G401.6 (cell line): ENCODE results near the gene CD164L2.
A peak's percentile ranks its signal among the peaks of the same experiment; 100 is the strongest.

Source experiments
- FAIRE-seq: peaks from 2 replicates; lab custom pipeline; 2012; peaks lifted over from hg19 to GRCh38; lab: Jason Lieb, UNC

Gene CD164L2

DNA sequence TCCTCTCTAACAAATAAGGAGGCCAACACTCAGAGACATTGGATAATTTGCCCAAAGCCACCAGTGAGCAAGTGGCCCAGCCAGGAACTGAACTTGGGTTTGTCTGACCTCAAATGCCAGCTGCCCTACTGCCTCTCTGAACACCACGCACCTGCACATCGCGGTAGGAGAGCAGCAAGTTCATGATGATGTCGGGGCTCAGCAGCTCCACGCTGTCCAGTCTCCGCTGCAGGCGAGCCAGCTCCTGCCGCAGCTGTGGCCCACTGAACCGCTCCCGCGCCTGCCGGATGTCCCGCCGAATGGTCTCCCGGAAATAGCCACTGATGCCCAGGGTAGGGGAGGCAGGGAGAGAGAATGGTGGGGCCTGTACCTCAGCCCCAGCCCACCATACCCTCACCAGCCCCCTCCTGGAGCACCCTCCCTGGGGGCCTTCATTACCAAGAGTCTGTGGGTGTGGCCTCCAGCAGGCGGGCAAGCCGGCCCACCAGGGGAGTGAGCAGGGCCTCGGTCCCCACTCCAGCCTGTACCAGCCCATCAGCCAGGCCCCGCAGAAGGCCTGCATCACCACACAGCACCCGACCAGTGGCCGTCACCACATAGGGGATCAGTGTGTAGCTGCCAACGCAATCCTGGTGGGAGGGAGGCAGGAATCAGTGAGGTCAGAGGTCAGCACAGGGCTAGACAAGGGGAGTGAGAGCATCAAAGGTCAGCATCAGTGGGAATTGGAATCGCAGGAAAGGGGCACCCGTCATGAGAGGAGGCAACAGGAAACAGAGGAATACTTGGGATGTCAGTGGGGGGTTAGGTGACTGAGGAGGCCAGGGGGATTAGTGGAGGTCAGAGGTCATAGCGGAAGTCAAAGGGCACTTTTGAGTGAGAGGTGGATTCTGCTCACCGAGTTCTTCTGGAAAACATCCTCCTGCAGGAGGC lies 19.1 kb downstream of the CD164L2 start:
- no peak for FAIRE-seq

GRCh38 chr1:27361553-27361952 lies 21.6 kb downstream of the CD164L2 start:
- FAIRE-seq = no peak

DNA sequence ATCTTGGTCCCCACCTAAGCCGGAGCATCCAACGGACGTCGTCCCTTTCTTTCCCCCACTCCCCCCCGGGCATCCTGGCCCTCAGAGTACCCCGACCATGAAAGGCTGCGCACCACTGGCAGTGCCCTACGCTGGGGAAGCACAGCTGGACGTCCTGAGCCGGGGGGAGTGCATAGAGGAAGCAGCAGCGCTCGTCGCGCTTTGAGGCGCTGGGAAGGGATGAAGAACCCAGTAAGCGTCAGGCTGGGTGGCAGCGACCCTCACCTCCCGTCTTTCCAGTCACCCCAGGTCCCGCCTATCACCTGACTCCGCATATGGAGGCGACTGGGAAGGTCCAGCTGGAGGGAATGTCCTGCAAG lies 22.1 kb downstream of the CD164L2 start:
- no peak for FAIRE-seq

DNA sequence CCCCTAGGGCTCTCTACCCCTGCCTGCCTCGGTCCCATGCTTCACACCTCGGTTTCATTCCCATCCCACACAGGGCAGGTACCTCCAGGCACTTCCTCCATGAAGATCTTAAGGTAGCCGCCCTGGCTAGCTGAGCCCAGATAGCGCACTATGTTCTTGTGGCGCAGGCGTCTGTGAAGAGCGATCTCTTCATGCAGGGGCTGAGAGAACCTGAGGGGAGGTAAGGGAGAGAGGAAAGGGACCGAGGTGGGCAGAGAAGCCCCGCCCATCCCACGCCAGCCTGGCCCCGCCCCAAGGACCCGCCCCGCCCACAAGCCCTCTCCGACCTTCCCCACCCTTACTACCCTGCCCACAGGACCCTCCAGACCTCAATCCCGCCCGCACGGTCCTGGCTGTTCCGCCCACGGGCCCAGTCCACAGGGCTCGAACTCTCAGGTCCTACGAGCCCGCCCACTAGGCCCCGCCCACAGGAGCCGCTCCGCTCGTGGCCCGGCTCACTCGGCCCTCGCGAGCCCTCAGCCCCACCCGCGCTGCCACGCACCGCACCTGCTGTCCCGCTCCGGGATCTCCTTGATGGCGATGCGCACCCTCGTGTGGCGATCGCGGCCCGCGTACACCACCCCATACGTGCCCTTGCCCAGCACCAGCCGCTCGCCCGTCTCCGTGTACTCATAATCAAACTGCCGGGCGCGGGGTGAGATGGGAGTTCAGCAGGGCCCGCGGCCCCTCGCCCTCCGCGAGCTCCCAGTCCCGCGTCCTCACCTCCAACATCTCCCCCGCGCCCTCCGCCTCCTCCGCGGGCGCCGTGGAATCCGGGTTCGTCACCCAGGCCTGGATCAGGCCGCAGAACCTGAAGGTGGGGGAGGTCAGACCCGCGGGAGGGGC lies 22.7 kb downstream of the CD164L2 start:
- no peak for FAIRE-seq

DNA sequence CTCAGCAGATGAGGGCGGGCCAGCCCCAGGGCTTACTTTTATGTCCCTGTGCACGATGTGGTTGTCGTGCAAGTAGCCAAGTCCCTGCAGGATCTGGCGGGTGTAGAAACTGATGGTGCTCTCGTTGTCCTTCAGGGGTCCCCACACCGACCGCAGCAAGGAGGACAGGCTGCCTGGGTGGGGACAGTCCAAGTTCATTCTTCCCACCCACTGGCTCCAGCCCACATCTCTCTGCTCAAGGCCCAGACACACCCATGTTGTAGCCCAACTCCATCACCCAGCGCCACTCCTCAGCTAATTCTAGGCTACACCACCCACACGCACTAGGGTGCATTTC lies 23.3 kb downstream of the CD164L2 start:
- FAIRE-seq = no peak

DNA sequence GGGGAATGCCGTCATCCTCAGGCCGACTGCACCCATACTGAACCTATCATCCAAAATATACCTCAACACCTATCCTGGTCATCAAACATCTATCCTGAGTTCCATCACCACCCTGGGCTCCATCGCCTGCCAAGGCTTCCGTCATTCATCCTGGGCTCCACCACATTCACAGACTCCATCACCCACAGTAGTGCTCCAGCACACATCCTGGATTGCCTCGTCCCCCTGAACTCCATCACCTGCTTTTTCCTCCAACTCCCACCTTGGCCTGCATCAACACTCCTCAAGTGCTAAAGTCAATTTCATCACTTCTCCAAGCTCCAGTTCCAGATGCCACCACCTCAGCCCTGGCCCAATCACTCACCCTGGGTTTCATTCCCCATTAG lies 24.2 kb downstream of the CD164L2 start:
- FAIRE-seq = no peak

- no peak for FAIRE-seq
Observed at GRCh38 chr1:27358038-27358927, 24.9 kb downstream of the CD164L2 start.

GRCh38 chr1:27357281-27358037 lies 25.7 kb downstream of the CD164L2 start:
- FAIRE-seq = peak; percentile 68

GRCh38 chr1:27356619-27357280 lies 26.4 kb downstream of the CD164L2 start:
- no peak for FAIRE-seq

DNA sequence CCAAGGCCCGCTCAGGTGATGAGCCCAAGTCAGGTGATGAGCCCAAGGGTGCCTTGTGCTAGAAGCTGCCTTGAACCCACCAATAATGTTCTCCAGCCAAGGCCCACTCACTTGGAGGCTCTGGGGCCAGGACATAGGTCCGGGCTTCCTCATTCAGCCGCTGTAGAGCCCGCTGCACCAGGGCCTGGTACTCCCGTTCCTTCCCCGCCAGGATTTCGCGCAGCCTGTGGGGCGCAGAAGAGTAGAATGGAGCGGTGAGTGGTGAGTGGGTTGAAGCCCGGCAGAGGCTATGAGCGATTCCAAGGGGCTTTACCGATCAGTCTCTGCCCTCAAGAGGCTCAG lies 26.9 kb downstream of the CD164L2 start:
- FAIRE-seq = no peak

- FAIRE-seq = no peak
Observed at GRCh38 chr1:27355683-27356082, 27.4 kb downstream of the CD164L2 start.

- FAIRE-seq = no peak
Observed at GRCh38 chr1:27353629-27354028, 29.5 kb downstream of the CD164L2 start.

DNA sequence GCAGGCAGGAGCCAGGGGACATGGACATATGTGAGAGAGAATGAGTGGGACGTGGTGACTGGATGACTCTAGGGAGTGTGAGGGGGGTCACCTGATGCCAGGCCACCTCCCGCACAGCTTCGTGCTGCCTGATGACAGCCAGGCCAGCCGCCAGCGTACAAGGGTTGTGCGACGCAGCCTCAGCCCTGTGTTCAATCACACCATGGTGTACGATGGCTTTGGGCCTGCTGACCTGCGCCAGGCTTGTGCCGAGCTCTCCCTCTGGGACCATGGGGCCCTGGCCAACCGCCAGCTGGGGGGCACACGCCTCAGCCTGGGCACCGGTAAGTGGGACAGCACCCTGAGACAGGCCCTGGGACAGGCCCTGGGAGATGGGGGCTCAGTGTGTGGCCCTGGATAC lies 30.0 kb downstream of the CD164L2 start:
- FAIRE-seq = no peak

DNA sequence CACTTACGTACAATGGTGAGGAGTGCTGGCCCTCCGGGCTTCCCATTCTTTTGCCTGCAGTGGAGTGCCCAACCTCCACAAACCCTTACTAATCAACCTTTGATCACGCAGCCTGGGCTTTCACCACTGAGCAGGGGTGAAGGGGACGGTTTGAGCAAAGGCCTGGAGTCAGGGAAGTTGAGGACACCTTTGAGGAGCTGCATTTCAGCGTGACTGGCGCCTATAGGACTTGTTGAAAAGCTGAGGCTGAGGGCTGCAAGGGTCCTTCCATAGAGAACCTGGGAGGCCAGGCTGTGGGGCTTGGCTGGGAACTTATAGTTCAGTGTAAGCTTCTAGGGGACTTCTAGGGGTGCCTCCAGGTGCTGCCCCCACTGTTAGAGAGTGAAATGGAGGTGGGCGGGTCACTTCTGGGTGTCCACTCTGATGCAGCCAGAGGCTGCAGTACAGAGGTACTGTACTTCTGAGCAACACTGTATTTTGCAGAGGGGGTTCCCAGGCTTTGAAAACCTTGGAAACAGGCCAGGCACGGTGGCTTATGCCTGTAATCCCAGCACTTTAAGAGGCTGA lies 31.5 kb downstream of the CD164L2 start:
- FAIRE-seq = no peak

GRCh38 chr1:27350663-27351540 lies 32.2 kb downstream of the CD164L2 start:
- FAIRE-seq = no peak

DNA sequence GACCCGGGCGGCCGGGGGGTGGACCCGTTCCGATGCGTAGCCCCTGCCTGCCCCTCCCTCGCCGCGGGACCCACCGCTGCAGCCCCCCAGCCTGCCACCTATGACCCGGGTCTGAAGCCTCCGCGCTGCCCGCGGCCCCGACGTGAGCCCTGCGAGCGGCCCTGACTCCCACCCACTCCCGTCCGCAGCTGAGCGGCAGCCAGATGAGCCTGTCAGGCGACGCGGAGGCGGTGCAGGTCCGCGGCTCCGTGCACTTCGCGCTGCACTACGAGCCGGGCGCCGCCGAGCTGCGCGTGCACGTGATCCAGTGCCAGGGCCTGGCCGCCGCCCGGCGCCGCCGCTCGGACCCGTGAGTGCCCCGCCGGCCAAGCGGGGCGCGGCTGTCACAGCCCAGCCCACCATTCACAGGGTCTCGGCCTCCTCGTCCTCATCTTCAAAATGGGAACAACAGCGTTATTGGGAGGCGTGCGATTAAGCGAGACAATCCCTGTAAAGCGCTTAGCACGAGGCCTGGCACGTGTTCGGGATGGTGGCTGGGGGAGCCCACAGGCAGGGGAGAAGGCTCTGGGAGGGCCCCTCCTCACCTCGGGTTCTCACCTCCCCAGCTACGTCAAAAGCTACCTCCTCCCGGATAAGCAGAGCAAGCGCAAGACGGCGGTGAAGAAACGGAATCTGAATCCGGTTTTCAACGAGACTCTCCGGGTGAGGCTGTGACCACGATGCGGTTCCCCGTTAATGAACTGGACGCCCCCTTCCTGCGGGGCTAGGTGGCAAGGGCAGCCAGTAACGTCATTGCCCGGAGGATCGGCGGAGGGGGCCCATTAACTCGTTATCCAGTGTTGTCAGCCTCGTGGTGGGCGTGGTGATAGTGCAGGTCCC lies 33.1 kb downstream of the CD164L2 start:
- no peak for FAIRE-seq

GRCh38 chr1:27348861-27349783 lies 34.0 kb downstream of the CD164L2 start:
- peak; percentile 72 for FAIRE-seq
